Gastrocnemius medialis (tissue), 4 donors: Measurements from ENCODE around the gene VKORC1L1.

Experiments
- POLR2A ChIP-seq, 2 donors: fragments of 450-650 bp; IDR thresholded peaks; one replicate each; pipeline ENCODE4 v1.6.1; 2017; ENCODE audit warnings: antibody characterized with exemption in 2 of 2, mild to moderate bottlenecking in 2 of 2, moderate library complexity in 2 of 2
- TF ChIP-seq, protein P1 (sequence below), 5 experiments: fragments of 450-650 bp in 3 of 5; fragments of 200-600 bp in 2 of 5; sonication (generic) in 2 of 5; IDR thresholded peaks in 4 of 5; conservative IDR thresholded peaks in 1 of 5; 1 replicate in 4 of 5; 2 replicates in 1 of 5; pipeline ENCODE4 v1.5.1; 2016 to 2019; ENCODE audit warnings: antibody characterized with exemption in 5 of 5, mild to moderate bottlenecking in 3 of 5, moderate library complexity in 3 of 5

GRCh38 chr7:65931685-65932084 lies 58.8 kb downstream of the VKORC1L1 start:
- TF ChIP-seq, protein P1, sequence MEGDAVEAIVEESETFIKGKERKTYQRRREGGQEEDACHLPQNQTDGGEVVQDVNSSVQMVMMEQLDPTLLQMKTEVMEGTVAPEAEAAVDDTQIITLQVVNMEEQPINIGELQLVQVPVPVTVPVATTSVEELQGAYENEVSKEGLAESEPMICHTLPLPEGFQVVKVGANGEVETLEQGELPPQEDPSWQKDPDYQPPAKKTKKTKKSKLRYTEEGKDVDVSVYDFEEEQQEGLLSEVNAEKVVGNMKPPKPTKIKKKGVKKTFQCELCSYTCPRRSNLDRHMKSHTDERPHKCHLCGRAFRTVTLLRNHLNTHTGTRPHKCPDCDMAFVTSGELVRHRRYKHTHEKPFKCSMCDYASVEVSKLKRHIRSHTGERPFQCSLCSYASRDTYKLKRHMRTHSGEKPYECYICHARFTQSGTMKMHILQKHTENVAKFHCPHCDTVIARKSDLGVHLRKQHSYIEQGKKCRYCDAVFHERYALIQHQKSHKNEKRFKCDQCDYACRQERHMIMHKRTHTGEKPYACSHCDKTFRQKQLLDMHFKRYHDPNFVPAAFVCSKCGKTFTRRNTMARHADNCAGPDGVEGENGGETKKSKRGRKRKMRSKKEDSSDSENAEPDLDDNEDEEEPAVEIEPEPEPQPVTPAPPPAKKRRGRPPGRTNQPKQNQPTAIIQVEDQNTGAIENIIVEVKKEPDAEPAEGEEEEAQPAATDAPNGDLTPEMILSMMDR (IDR thresholded peaks at IDR 0.05 in 4 of 5, conservative IDR thresholded peaks at IDR 0.05 in 1 of 5) = no peak
- no peak for TF ChIP-seq POLR2A (IDR thresholded peaks at IDR 0.05)
